Measurements from ENCODE around the gene SLC6A15.

Gene SLC6A15

DNA sequence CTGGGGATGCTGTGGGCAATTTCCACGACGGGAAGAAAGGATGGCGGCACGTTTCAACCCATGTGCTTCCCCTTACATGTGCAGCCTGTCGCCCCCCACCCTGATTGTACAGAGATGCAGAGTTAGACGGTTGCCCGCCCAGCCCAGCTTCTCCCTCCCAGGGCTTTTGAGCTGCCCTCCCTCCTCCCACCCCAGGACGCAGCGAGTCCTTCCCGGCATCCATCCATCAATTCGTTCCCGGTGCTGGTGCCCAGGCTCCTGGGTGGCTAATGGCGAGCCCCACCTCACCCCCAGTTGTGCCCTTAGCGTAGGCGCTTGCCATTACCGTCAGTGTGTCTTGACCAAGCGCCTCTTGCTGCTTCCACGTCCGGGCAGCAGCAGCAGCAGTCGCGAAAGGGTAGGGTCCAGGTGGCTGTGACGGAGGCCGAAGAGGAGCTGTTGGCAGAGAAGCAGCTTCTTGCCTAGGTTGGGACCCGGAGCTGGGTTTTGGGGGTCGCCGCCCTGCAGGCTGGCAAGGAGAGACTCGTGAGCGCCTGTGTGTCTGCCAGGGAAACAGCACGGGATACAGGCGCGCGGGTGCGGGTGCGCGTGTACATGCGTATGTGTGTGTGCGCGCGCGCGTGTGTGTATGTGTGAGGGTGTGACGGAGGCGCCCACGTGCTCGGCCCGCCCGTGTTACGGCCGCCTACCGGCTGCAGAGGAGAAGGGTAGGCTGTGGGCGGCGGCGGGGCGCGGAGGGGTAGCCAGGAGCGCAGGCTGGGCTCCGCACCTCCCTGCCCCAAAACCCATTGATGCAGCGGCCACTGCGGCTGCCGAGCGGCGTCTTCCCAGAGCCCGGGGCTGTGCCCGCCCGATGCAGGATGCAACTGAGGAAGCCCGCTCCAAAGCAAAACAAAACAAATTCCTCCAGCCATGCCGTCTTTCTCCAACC, at the start of gene SLC6A15:
Gene SLC6A15, minus strand, starts transcription at position 602 of the 931 bp plus-strand sequence. CDS start 20,679 bp downstream, outside the sequence.
- no peak for DNase-seq (ENCODE audit: low read depth)

DNA sequence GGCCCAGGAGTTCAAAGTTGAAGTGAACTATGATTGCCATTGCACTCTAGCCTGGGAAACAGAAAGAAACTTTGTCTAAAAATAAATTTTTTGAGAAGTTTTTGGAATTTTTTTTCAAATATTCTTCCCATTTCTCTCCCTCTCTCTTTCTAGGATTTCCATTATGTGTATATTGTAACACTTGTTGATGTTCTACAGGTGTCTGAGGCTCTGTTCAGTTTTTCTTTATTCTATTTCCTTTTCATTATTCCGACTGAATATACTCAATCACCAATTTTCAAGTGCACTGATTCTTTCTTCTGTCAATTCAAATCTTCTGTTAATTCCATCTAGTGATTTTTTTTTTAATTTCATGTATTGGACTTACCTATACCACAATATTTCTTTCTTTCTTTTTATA, 48.3 kb upstream of the SLC6A15 start:
- no peak for DNase-seq (ENCODE audit: low read depth)

DNA sequence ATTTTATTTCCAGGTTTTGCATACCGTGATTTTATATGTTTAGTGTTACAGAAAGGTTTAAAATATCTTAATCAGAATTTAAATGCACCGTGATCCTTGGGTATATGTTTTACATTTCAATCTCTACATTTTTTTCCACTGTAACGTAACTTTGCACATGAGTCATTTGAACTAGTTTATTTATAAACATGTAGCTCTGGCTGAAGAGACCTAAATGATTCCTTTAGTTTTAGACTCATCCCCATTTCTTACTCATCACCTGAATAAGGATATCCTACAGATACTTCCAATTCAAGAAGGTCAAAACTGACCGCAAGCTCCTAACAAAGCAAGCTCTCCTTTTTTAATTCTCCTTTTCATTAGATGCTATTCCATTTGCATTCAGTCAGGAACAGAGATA, 42.7 kb upstream of the SLC6A15 start:
- no peak for DNase-seq (ENCODE audit: low read depth)

DNA sequence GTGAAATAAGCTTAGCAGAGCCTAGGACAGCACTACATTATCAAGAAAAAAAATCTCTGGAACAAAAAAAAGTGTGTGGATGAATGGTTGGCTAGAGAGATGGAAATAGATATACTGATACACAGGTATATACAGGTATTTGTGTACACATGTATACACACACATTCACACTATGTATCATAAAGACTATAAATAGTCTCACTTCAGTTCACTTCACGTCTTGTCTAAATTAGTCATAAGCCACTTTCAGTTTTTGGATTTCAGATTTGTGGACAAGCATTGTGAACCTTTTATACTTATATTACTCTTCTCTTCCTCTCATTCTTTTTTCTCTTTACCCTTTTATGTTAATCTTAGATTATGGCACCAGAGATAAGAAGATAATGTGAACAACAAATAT, 41.8 kb upstream of the SLC6A15 start:
- DNase-seq (ENCODE audit: low read depth) = no peak

DNA sequence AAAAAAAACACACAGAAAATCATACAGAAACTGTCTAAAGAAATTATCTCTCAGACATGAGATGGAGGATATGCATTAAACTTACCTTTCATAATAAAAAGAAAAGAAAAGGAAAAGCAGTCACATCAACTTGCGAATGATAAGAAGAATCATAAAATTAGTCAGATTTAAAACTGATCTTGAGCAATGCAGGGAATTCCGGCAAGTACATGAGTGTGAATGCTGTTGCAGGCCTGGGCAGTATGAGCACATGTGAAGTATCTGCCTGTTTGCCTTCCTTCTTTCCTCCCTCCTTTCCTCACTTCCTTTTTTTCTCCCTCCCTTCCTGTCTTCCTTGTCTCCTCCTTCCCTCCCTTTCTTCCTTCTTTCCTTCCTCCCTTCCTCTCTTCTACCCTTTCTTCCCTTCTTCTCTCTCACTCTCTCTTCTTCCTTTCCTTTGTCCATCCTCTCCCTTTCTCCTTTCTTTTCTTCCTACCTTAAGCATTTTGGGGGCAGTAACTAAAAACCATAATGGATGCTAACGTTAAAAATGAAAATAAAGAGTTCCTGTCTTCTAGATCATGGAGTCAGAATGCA, 38.5 kb upstream of the SLC6A15 start:
- DNase-seq (ENCODE audit: low read depth) = no peak

DNA sequence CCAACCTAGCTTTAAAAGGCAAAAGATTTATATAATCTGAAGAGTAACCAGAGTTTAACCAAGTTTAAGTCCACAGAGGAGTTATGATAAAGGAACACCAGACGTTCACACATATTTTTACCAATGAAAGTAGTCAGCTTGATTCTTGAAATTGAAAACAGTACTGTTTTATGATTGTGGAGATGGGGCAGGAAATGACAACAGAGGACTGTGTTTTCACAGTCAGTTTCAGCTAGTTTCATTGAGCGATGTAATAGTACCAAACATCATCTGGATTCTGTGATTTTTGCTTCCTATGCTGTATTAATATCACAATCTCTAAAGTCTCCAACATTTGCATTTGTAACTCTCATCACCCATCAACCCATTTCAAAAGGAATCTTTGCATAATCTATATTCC, 34.2 kb upstream of the SLC6A15 start:
- DNase-seq (ENCODE audit: low read depth) = no peak

DNA sequence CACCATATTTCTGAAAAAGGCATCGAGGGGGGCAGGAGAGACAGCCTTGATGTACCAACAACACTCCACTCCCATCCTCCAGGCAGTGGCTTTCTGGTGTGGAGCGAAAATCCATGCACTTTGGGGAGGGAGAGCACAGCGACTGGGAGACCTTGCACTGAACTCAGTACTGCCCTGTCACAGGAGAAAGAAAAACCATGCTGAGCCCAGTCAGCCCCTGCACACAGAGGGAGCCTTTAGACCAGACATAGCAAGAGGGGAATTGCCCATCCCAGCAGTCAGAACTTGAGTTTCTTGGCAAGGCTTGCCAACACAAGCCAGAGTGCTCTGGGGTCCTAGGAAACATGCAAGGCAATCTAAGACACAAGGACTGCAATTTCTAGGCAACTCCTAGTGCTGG, 24.8 kb upstream of the SLC6A15 start:
- DNase-seq (ENCODE audit: low read depth) = no peak

DNA sequence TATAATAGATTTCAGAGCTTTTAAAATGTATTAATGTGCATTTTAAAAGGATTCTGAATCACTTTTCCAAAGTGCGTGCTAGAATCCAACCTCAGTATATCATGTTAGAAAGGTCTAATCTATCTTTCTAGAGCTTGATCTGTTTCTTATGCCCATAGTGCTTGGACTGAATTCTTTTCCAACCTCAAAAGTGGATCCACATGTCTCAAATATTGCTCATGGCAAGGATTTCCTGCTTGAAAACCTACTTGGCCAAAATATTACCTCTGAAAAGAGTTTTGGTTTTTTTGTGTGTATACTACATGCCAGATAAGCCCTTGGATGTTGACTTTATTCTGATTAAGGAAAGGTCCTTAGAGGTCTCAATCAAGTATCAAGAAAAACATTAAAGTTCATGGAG, 16.9 kb upstream of the SLC6A15 start:
- DNase-seq (ENCODE audit: low read depth) = no peak

DNA sequence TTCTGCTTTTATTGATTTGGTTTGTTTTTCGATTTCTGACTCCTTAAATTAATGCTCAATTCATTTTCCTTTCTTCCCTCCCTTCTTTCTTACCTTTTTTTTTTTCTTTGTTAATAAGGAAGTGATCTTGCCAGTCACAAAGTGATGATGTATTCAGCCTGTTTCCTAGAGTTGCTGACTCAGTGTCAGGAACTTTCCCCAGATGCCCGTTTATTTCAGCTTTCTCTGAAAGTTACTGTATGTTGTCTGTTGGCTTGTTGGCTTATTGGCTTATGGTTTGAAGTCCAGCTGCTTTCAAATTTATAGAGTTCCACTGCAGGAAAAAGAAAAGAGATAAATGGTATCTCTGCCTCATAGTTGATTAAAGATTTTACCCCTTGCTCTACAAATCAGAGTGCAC, 12.4 kb upstream of the SLC6A15 start:
- no peak for DNase-seq (ENCODE audit: low read depth)

DNA sequence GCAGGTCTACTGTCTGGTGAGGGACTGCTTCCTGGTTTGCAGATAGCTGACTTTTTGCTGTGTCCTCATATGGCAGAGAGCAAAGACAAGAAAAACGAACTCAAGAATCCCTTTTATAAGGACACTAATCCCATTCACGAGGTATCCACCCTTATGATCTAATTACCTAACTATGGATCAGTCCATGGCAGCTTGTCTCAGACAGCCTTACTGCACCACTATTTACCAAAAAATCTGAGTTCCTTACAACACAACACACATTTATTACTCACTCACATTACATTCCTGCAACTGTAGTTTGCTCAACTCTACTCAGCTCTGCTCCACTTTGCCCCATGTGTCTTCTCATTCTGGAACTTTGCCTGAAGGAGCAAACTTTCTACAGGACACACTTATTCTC, 10.1 kb upstream of the SLC6A15 start:
- DNase-seq (ENCODE audit: low read depth) = no peak

DNA sequence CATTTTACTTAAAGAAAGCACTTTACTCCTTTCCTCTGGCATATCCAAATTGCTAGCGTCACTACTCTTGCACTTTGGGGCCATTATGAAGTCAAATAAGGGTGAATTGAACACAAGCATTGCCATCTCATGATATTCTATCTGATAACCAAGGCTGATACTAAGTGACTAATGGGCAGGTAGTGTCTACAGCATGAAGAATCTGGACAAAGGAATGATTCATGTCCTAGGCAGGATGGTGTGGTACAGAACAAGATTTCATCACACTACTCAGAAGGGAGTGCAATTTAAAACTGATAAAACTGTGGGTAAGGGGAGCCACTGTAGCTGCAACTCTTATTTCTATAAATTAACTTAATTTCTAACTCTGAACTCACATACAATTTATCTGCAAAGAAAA, 7.7 kb upstream of the SLC6A15 start:
- no peak for DNase-seq (ENCODE audit: low read depth)

DNA sequence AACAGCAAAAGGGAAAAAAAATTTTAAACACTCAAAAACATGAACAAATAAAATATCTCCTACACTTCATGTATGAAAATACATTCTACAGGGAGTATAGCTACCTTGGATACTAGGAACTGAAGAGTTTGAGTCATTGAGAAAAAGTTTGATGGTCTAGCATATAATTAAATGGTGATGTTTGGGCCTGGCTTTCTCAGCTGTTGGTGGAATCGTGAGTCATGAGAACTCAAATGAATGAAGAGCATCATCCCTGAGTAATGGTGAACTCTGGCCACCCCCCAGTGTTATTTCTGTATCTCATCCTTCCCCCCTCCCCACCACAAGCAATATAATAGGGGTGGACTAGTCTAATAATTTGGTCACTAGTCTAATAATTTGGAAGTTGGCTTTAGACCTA, 6.7 kb upstream of the SLC6A15 start:
- DNase-seq (ENCODE audit: low read depth) = no peak

DNA sequence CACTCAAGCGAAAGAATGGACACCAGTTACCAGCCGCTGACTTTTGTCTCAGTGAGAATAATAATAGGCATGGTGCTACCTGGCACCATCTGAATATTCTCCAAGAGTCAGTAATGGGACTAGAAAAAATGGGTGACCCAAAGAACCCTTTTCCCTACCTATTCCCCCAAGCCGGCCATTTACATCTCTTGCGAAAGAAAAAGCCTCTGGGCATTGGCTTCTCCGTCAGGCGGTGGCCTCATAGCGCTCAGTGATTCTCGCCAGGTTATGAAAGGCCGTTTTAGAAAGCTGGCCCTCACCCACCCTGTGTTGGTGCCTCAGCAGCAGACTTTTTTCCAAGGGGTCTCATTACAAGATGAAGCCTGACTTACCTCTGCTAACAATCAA, 523 bp upstream of the SLC6A15 start:
- DNase-seq (ENCODE audit: low read depth) = no peak

DNA sequence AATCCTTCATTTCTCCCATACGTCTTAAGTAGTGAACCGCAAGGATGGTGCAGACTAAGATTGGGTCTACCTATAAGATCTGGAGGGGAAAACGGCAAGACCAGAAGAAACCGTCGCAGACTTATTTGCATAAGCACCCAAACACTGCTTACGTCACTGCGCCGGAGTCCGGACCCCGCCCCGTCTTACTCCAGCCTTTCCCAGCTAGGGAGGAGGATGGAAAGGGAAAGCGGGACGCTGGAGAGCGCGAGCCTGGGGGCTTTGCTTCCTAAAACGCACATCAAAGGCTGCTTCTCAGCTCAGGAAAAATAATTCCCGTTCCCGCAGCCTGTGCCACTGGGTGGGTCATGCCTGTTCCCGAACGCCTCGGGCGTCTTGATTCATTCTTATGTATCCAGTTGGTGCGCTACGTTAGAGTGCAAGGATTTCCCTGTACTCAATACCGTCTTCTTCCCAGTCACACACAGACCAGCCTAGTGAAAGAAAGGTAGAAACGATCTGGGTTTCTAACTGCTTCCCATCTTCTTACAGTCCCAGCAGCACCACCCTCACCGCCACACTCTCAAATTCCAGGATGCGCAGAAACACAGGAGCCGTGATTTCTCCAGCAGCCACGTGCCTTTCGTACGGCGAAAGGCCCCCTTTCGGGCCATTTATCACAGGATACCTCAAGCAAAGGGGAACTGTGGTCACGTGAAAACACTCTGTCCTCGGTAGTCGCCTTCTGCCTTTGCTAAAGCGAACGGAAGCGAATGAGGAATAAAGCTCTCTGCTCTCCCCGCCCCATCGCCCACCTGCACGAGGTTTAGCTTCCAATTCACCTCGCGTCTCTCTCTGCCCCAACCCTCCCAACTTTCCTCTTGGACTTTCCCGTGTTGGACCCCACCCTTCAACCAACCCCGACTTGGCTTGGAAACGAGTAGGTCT, 1.1 kb downstream of the SLC6A15 start:
- DNase-seq (ENCODE audit: low read depth) = no peak

DNA sequence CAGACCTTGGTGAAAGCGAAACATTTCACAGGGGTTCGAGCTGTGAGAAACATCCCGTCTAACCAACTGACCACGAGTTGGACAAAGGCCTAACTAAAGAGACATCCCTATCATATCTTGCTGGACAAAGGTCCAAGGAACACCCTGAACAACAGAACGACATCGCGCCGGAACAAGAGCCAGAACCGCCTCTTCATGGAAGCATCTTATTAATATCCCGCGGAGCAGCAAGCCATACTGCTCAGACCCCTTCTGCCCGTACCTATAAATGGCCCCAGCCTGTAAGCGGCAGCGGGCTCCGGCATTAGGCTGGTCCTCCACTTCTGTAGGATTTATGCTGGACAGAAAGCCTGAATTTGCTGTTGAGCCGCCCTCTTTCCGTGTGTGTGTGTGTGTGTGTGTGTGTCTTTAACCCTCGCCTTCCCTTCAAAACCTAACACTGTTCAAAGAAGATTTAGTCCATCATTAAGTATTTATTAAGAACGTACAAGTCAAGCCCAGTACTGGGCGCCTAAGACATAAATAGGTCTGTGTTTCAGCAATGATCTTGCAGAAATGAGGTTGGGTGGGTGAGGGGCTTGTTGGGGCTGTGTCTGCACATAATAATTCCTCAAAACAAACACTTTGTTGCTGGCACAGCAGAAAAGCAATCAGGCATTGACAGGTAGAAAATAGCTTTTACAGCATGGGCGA, 1.9 kb downstream of the SLC6A15 start:
- DNase-seq (ENCODE audit: low read depth) = no peak

DNA sequence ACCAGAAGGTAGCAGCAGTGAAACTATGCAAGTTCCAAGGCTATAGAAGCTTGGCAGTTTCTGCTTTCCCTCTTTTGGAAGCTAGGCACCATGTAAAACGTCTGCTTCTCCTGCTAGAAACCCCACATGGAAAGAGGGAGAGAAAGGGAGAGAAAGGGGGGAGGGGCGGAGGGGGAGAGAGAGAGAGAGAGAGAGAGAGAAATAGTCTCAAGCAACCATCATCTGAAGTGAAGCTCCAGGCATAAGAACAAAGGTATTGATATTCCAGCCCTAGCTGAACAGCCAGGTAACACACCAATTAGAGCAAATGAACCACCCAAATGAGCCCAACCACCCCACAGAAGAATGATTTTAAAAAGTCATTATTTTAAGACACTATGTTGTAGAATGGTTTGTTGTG, 8.5 kb downstream of the SLC6A15 start:
- no peak for DNase-seq (ENCODE audit: low read depth)

DNA sequence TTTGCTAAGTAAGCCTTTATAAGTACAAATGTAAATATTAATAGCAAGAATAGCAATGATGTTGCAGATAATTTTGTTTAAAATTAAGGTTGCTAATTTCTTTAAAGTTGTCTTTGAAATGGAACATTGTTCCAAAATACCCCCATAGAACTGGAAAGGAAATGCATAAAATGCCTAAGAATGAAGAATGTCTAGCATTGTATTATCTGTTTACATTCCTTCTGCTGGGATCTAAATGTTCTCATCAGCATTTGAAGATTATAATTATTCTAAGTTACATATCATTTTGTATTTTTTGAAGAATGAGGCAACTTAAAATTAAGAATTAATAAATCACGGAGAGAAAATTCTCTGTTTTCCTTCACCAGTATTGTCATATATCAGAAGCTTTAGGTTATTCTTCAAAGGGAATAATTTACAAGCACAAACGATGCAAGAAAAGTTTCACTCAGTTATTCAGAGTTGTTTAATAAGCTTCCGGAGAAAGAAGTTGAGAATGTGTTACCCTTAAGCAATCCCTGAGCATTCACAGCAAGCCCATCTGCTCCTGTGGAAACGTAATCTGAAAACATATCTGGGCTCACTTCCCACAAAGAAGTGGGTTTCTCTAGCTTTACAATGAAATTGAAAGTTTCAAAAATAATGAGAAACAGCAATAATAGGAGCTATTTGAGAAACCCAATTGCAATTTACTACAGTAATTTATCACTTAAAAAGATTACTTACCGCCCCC, 21.3 kb downstream of the SLC6A15 start:
- DNase-seq (ENCODE audit: low read depth) = no peak

DNA sequence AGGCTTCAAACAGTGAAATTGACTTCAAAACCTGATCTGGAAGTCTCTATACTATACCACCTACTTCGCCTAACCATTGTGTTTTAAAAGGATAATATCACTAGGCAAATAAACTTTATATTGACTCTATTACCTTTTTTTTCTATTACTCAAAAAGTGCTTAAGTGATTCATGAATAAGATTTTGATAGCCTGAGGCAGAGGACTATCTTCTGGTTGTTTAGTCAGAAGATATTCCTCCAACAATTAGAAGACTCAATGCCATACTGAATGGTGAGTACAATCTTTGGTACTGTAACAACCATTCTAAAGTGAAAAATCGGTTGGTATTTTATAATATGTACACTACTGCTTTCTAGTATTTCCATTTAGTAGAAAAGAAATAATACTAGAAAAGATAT, 22.8 kb downstream of the SLC6A15 start:
- no peak for DNase-seq (ENCODE audit: low read depth)

DNA sequence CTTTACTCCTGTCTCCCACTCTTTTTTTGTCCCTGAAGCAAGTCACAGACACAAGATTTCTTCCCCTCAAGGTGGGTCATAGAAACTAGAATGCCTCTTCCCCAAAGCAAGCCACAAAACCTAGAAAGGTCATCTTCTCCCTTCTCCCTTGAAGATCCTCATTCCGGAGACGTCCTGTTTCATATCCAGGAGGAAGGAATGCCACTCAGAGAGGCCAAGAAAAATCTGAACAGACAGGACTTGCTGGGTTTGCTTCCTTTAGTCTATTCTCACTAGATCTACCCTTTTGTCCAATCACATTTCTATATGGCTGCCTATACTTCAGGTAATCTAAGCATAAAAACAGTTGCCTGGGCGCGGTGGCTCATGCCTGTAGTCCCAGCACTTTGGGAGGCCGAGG, 23.7 kb downstream of the SLC6A15 start:
- DNase-seq (ENCODE audit: low read depth) = no peak

DNA sequence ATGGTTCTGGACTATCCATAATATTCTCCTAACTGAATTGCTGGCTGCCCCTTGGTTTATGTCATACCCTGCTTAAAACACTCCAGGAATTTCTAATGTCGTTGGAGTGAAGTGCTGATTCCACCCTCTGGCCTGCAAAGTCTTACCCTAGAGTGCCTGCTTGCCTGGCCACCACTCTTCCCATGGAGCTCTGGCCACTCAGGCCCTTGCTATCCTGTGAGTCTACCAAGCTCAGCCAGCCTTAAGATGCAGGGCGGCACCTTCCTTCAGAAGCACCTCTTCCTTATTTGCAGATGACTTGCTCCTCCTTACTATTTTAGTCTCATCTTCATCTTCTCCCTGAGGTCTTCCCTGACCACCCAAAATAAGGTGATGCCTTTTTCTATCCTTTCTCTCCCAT, 35.3 kb downstream of the SLC6A15 start:
- no peak for DNase-seq (ENCODE audit: low read depth)

DNA sequence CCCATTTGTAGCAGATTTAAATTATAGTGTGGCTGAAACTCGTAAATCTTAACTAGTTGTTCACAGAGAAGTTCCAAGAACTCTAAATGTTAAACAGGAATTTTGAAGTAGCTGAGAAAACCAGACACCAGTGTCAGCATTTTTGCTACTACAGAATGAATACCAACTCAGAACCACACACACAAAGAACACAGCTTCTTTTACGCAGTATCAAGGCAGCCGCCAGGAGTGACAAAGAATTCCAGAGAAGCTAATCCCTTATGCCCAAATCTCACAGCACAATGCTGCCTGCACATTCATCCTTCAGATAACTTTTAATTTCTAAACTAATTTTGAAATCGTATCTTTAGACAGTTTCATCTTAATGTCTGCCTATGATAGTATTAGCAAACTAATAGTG, 37.4 kb downstream of the SLC6A15 start:
- DNase-seq (ENCODE audit: low read depth) = no peak

DNA sequence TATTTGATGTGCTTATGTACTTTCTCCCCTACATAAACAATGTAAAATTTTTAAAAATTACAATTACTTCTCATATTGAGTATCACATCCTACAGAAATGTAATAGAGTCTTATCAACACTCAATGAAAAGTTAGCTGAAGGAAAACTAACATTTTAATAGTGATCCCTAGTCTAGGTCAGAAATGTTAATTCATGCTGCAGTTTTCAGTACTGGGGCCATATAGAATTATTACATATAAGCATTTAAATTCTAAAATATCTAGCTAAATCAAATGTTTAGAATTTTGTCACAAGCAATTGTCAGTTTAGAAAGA, 37.8 kb downstream of the SLC6A15 start:
- no peak for DNase-seq (ENCODE audit: low read depth)

All from HS-27A (cell line).